Measurements from ENCODE around the gene AQP12B. TPM values are rescaled to one million over a fixed set of nuclear protein-coding genes. Genes with fewer than 3 reads are reported as not detected.

AQP12B gene
- total RNA-seq, 1 experiment from 2014 or later: not detected

GRCh38 chr2:240640939-240641338, 41.7 kb downstream of the AQP12B start:
- Mint-ChIP-seq H3K4me1 (ENCODE audit: low read depth, unreplicated experiment) (no peaks in the 10 kb centered on the region), H3K4me3 (ENCODE audit: low read depth, unreplicated experiment) (no peak overlapping the region), H3K36me3 (ENCODE audit: insufficient read depth, unreplicated experiment) (no peaks in the 10 kb centered on the region), H3K27ac (ENCODE audit: unreplicated experiment) (no peak overlapping the region), H3K9me3 (ENCODE audit: low read depth, unreplicated experiment) (no peaks in the 10 kb centered on the region), H3K27me3 (ENCODE audit: unreplicated experiment) (peaks cover 78% of the 10 kb centered on the region)
- CTCF ChIA-PET: interaction anchor here (0.6 to 1.0 kb wide), 5 partner anchors 10 to 199 kb away, joined by 3 to 15 read pairs (median 6); no protein-coding TSS in a partner anchor
- peak; percentile 83 for DNase-seq
- BruUV-seq (replicated peaks): no TSS peak
- peak; percentile 61 for TF ChIP-seq CTCF (IDR thresholded peaks at IDR 0.05; ENCODE audit: unreplicated experiment)
- intact Hi-C loops (cut with micrococcal nuclease; ENCODE audit: unreplicated experiment): no loop called here

GRCh38 chr2:240639566-240639965, 43.1 kb downstream of the AQP12B start:
- CTCF ChIA-PET: no interaction called here
- no peak for DNase-seq
- no peaks in the 10 kb centered on the region for H3K4me1 Mint-ChIP-seq (ENCODE audit: low read depth, unreplicated experiment)
- TF ChIP-seq CTCF (IDR thresholded peaks at IDR 0.05; ENCODE audit: unreplicated experiment): no peak
- H3K4me3 Mint-ChIP-seq (ENCODE audit: low read depth, unreplicated experiment): no peak overlapping the region
- intact Hi-C loops (cut with micrococcal nuclease; ENCODE audit: unreplicated experiment): no loop called here
- no peaks in the 10 kb centered on the region for H3K9me3 Mint-ChIP-seq (ENCODE audit: low read depth, unreplicated experiment)
- no peak overlapping the region for H3K27ac Mint-ChIP-seq (ENCODE audit: unreplicated experiment)
- H3K27me3 Mint-ChIP-seq (ENCODE audit: unreplicated experiment): peaks cover 64% of the 10 kb centered on the region
- no TSS peak for BruUV-seq (replicated peaks)
- no peaks in the 10 kb centered on the region for H3K36me3 Mint-ChIP-seq (ENCODE audit: insufficient read depth, unreplicated experiment)

GRCh38 chr2:240638512-240639160, 44.0 kb downstream of the AQP12B start:
- intact Hi-C loops (cut with micrococcal nuclease; ENCODE audit: unreplicated experiment): no loop called here
- H3K27ac Mint-ChIP-seq (ENCODE audit: unreplicated experiment): no peak overlapping the region
- no peak overlapping the region for H3K4me3 Mint-ChIP-seq (ENCODE audit: low read depth, unreplicated experiment)
- H3K9me3 Mint-ChIP-seq (ENCODE audit: low read depth, unreplicated experiment): peaks cover under 1% of the 10 kb centered on the region
- no peaks in the 10 kb centered on the region for H3K36me3 Mint-ChIP-seq (ENCODE audit: insufficient read depth, unreplicated experiment)
- H3K4me1 Mint-ChIP-seq (ENCODE audit: low read depth, unreplicated experiment): no peaks in the 10 kb centered on the region
- peaks cover 55% of the 10 kb centered on the region for H3K27me3 Mint-ChIP-seq (ENCODE audit: unreplicated experiment)
- no peak for TF ChIP-seq CTCF (IDR thresholded peaks at IDR 0.05; ENCODE audit: unreplicated experiment)
- no TSS peak for BruUV-seq (replicated peaks)
- CTCF ChIA-PET: no interaction called here
- no peak for DNase-seq

- Mint-ChIP-seq H3K27ac (ENCODE audit: unreplicated experiment) (no peak overlapping the region), H3K9me3 (ENCODE audit: low read depth, unreplicated experiment) (peaks cover 4% of the 10 kb centered on the region), H3K4me3 (ENCODE audit: low read depth, unreplicated experiment) (no peak overlapping the region), H3K27me3 (ENCODE audit: unreplicated experiment) (peaks cover 48% of the 10 kb centered on the region), H3K4me1 (ENCODE audit: low read depth, unreplicated experiment) (no peaks in the 10 kb centered on the region), H3K36me3 (ENCODE audit: insufficient read depth, unreplicated experiment) (peaks cover under 1% of the 10 kb centered on the region)
- no peak for DNase-seq
- no TSS peak for BruUV-seq (replicated peaks)
- CTCF ChIA-PET: no interaction called here
- TF ChIP-seq CTCF (IDR thresholded peaks at IDR 0.05; ENCODE audit: unreplicated experiment): no peak
- intact Hi-C loops (cut with micrococcal nuclease; ENCODE audit: unreplicated experiment): no loop called here
These were observed 44.8 kb downstream of the AQP12B start for GRCh38 chr2:240637901-240638345.

Data from Calu3 (cell line).